ENCODE results near the gene TUBA4B. TPM values are rescaled to one million over a fixed set of nuclear protein-coding genes. Genes with fewer than 3 reads are reported as not detected.

Gene TUBA4B
- total RNA-seq, 1 experiment from 2014 or later, result not detected

GRCh38 chr2:219292616-219293015 lies 39.6 kb downstream of the TUBA4B start:
- ChIA-PET CTCF (interaction anchor here (0.6 to 2.2 kb wide), 2 partner anchors 14 to 47 kb away, joined by 6 to 17 read pairs; partner anchors contain the start of gene DNAJB2), POLR2A (no interaction called here)
- H3K9me3 ChIP-seq (ENCODE audit: control insufficient read depth, insufficient read depth, low read depth, low read length), result no peaks in the 10 kb centered on the region
- H3K4me1 ChIP-seq (ENCODE audit: control insufficient read depth, insufficient read depth, low read length), result peaks cover 4% of the 10 kb centered on the region; the same call in 1 of the 2 replicates
- no peaks in the 10 kb centered on the region for H3K27me3 ChIP-seq (ENCODE audit: control insufficient read depth, insufficient read depth, low read length)
- in situ Hi-C loops (cut with HindIII; ENCODE audit: low pct_unique_long_range_greater_than_20kb, low sequenced_read_pairs), result no loop called here
- ATAC-seq (no peak), DNase-seq (ENCODE audit: low read depth, low spot score) (no peak)
- intact Hi-C loops (cut with micrococcal nuclease; ENCODE audit: unreplicated experiment), result no loop called here
- H3K27ac ChIP-seq (ENCODE audit: low read length), result no peak overlapping the region
- TF ChIP-seq POLR2AphosphoS5 (IDR thresholded peaks at IDR 0.05; ENCODE audit: low read depth, low read length) (no peak), TCF7L2 (IDR thresholded peaks at IDR 0.05; ENCODE audit: low read depth, low read length) (no peak), CTCF (IDR thresholded peaks at IDR 0.05) (no peak), SIN3A (IDR thresholded peaks at IDR 0.05; ENCODE audit: borderline replicate concordance, insufficient read depth, low read depth, low read length) (no peak)
- TF ChIP-seq, protein P1, sequence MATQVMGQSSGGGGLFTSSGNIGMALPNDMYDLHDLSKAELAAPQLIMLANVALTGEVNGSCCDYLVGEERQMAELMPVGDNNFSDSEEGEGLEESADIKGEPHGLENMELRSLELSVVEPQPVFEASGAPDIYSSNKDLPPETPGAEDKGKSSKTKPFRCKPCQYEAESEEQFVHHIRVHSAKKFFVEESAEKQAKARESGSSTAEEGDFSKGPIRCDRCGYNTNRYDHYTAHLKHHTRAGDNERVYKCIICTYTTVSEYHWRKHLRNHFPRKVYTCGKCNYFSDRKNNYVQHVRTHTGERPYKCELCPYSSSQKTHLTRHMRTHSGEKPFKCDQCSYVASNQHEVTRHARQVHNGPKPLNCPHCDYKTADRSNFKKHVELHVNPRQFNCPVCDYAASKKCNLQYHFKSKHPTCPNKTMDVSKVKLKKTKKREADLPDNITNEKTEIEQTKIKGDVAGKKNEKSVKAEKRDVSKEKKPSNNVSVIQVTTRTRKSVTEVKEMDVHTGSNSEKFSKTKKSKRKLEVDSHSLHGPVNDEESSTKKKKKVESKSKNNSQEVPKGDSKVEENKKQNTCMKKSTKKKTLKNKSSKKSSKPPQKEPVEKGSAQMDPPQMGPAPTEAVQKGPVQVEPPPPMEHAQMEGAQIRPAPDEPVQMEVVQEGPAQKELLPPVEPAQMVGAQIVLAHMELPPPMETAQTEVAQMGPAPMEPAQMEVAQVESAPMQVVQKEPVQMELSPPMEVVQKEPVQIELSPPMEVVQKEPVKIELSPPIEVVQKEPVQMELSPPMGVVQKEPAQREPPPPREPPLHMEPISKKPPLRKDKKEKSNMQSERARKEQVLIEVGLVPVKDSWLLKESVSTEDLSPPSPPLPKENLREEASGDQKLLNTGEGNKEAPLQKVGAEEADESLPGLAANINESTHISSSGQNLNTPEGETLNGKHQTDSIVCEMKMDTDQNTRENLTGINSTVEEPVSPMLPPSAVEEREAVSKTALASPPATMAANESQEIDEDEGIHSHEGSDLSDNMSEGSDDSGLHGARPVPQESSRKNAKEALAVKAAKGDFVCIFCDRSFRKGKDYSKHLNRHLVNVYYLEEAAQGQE (IDR thresholded peaks at IDR 0.05; ENCODE audit: insufficient read depth in 1 of 2, low read depth in 2 of 2, low read length in 1 of 2), result no peak
- BruUV-seq (replicated peaks), result no TSS peak
- H3K4me3 ChIP-seq (ENCODE audit: low read depth in 2 of 2, low read length in 2 of 2), result no peak overlapping the region
- H3K36me3 ChIP-seq (ENCODE audit: control insufficient read depth, insufficient read depth, low read length), result no peaks in the 10 kb centered on the region

DNA sequence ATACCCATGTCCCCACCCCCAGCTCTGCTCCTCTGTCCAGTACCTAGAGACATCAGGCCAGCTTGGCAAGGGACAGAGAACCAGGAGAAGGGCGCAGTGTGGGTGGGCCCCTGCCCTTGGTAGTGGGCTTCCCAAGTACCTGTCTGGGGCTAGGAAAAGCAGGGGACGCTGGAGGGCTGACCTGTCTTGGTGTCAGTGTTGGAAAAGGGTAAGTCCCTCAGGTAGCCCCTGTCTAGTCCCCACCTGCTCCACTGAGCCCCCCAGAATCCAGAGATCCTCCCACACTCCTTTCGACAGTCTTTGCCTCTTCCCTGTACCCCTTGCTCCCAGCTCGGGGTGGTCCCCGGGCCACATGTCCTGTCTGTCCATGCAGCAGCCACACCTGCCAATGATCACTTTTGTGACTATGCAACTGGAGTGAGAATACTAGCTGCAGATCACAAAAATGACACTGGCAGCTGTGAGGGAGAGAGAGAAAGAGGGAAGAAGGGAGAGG lies 40.7 kb downstream of the TUBA4B start:
- Histone ChIP-seq H3K9me3 (ENCODE audit: control insufficient read depth, insufficient read depth, low read depth, low read length) (no peaks in the 10 kb centered on the region), H3K4me3 (ENCODE audit: low read depth in 2 of 2, low read length in 2 of 2) (no peak overlapping the region), H3K36me3 (ENCODE audit: control insufficient read depth, insufficient read depth, low read length) (no peaks in the 10 kb centered on the region), H3K27me3 (ENCODE audit: control insufficient read depth, insufficient read depth, low read length) (no peaks in the 10 kb centered on the region), H3K4me1 (ENCODE audit: control insufficient read depth, insufficient read depth, low read length) (peaks cover 4% of the 10 kb centered on the region; the same call in 1 of the 2 replicates), H3K27ac (ENCODE audit: low read length) (peak overlapping the region; percentile 10)
- ChIA-PET POLR2A (no interaction called here), CTCF (no interaction called here)
- intact Hi-C loops (cut with micrococcal nuclease; ENCODE audit: unreplicated experiment), result loop anchor here (2.0 kb wide), 1 partner anchor 133 kb away; the partner anchor contains the start of gene NHEJ1
- TF ChIP-seq, protein P1 (IDR thresholded peaks at IDR 0.05; ENCODE audit: insufficient read depth in 1 of 2, low read depth in 2 of 2, low read length in 1 of 2), result no peak
- no peak for TF ChIP-seq TCF7L2 (IDR thresholded peaks at IDR 0.05; ENCODE audit: low read depth, low read length)
- TF ChIP-seq SIN3A (IDR thresholded peaks at IDR 0.05; ENCODE audit: borderline replicate concordance, insufficient read depth, low read depth, low read length), result no peak
- TF ChIP-seq CTCF (IDR thresholded peaks at IDR 0.05), result no peak
- no peak for TF ChIP-seq POLR2AphosphoS5 (IDR thresholded peaks at IDR 0.05; ENCODE audit: low read depth, low read length)
- ATAC-seq (no peak), DNase-seq (ENCODE audit: low read depth, low spot score) (no peak)
- BruUV-seq (replicated peaks), result no TSS peak
- in situ Hi-C loops (cut with HindIII; ENCODE audit: low pct_unique_long_range_greater_than_20kb, low sequenced_read_pairs), result no loop called here

Measured in Panc1 (cell line).